ENCODE results near the gene NUMB.

The NUMB gene

DNA sequence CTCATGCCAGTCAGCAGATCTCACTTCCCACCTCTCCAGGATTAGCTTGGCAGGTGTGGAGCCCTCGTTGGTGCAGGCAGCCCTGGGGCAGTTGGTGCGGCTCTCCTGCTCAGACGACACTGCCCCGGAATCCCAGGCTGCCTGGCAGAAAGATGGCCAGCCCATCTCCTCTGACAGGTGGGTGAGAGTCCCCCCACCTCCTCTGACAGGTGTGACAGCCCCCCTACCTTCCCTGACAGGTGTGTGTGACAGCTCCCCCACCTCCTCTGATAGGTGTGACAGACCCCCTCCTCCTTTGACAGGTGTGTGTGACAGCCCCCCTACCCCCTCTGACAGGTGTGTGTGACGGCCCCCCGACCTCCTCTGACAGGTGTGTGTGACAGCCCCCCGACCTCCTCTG lies 194.7 kb downstream of the NUMB start:
- TF ChIP-seq, protein P1, sequence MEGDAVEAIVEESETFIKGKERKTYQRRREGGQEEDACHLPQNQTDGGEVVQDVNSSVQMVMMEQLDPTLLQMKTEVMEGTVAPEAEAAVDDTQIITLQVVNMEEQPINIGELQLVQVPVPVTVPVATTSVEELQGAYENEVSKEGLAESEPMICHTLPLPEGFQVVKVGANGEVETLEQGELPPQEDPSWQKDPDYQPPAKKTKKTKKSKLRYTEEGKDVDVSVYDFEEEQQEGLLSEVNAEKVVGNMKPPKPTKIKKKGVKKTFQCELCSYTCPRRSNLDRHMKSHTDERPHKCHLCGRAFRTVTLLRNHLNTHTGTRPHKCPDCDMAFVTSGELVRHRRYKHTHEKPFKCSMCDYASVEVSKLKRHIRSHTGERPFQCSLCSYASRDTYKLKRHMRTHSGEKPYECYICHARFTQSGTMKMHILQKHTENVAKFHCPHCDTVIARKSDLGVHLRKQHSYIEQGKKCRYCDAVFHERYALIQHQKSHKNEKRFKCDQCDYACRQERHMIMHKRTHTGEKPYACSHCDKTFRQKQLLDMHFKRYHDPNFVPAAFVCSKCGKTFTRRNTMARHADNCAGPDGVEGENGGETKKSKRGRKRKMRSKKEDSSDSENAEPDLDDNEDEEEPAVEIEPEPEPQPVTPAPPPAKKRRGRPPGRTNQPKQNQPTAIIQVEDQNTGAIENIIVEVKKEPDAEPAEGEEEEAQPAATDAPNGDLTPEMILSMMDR (IDR thresholded peaks at IDR 0.05; ENCODE audit: borderline replicate concordance, control extremely low read depth, extremely low read depth, insufficient read depth, missing control alignments), result no peak
- in situ Hi-C loops (cut with MboI; ENCODE audit: low sequenced_read_pairs, unreplicated experiment), result no loop called here
- DNase-seq (ENCODE audit: low spot score), result peak; percentile 25

DNA sequence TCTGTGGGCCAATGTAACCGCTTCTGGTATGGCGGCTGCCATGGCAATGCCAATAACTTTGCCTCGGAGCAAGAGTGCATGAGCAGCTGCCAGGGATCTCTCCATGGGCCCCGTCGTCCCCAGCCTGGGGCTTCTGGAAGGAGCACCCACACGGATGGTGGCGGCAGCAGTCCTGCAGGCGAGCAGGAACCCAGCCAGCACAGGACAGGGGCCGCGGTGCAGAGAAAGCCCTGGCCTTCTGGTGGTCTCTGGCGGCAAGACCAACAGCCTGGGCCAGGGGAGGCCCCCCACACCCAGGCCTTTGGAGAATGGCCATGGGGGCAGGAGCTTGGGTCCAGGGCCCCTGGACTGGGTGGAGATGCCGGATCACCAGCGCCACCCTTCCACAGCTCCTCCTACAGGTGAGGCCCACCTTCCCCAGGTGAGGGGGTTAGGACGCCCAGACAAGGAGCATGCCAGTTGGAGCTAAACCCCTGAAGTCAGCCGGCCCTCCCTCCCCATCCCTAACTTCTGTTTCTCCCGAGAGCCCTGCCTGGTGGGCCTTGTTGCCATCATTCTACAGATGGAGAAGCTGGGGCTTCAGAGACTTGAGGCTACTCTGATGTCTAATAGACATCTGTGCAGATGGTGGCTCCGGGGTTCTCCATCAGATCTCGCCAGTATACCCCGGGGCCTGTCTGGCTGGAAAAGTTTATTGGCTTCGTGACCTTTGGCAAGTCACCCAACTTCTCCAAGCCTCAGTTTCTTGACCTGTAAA lies 195.7 kb downstream of the NUMB start:
- TF ChIP-seq, protein P1 (IDR thresholded peaks at IDR 0.05; ENCODE audit: borderline replicate concordance, control extremely low read depth, extremely low read depth, insufficient read depth, missing control alignments), result no peak
- DNase-seq (ENCODE audit: low spot score), result peak; percentile 32
- in situ Hi-C loops (cut with MboI; ENCODE audit: low sequenced_read_pairs, unreplicated experiment), result no loop called here

DNA sequence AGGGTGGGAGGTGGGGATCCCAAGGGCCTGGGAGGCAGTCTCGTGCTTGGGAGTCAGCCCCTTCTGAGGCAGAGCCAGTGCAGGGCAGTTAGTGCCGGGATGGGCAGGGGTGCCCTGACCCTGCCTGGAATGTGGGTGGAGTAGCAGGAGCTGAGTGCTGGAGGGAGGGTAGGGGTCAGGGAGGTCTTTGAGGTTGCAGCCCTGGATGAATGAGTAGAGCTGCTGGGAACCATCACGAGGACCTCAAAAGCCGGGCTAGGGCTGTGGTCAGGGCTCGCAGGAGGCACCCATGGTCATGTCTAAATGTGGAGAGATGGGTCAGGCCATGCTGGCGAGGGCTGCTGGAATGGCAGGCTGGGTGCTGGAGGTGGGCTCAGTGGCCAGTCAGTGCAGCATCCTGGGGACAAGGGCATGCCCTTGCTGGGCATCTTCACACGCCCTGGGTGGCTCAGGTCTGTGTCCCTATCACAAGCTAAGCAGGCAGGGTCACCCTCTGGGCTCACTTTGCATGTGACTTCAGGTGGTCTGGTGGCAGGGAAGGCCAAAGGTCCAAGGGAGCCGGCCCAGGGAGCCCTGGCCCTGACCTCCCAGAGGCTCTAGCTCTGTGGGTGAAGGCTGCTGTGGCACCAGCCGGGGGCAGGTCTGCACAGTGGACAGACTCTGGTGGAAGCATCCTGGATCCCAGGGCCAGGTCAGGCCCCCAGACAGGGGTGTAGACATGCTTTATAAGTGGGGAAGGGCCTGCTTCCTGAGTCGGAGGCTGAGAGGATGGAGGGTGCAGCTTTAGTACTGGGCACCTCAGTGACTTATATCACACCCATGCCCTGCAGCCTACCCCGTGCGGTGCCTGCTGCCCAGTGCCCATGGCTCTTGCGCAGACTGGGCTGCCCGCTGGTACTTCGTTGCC lies 196.6 kb downstream of the NUMB start:
- in situ Hi-C loops (cut with MboI; ENCODE audit: low sequenced_read_pairs, unreplicated experiment), result no loop called here
- TF ChIP-seq, protein P1 (IDR thresholded peaks at IDR 0.05; ENCODE audit: borderline replicate concordance, control extremely low read depth, extremely low read depth, insufficient read depth, missing control alignments), result no peak
- peak; percentile 32 for DNase-seq (ENCODE audit: low spot score)

DNA sequence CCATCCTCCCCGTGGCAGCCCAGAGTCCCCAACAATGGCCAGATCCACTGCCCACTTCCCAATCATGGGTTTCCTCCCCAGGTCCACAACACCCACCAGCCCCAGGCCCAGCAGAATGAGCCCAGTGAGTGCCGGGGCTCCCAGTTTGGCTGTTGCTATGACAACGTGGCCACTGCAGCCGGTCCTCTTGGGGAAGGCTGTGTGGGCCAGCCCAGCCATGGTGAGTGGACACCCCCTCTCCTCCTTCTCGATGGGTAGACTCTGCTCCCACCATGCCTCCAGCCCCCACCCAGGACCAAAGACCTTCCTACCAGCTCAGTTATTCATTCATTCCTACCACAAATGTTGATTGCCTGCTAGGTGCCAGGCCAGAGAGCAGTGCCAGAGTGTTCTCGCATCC lies 197.3 kb downstream of the NUMB start:
- in situ Hi-C loops (cut with MboI; ENCODE audit: low sequenced_read_pairs, unreplicated experiment), result no loop called here
- TF ChIP-seq, protein P1 (IDR thresholded peaks at IDR 0.05; ENCODE audit: borderline replicate concordance, control extremely low read depth, extremely low read depth, insufficient read depth, missing control alignments), result no peak
- DNase-seq (ENCODE audit: low spot score), result no peak

DNA sequence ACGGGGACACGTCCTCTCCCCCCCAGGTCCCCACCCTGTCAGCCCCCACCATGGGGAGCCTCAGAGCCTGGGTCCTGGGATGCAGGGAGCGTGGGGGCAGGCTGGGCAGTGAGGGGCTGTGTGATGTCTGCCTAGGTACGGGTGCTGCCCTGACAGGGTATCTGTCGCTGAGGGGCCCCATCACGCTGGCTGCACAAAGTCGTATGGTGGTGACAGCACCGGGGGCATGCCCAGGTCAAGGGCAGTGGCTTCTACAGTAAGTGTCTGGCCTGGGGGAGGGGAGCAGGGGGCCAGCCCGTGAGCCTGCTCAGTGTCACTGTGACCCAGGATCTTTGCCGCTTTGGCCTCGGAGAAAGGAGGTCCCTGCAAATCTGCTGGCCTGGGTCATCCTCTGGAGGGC lies 197.8 kb downstream of the NUMB start:
- TF ChIP-seq, protein P1 (IDR thresholded peaks at IDR 0.05; ENCODE audit: borderline replicate concordance, control extremely low read depth, extremely low read depth, insufficient read depth, missing control alignments), result no peak
- no peak for DNase-seq (ENCODE audit: low spot score)
- in situ Hi-C loops (cut with MboI; ENCODE audit: low sequenced_read_pairs, unreplicated experiment), result no loop called here

DNA sequence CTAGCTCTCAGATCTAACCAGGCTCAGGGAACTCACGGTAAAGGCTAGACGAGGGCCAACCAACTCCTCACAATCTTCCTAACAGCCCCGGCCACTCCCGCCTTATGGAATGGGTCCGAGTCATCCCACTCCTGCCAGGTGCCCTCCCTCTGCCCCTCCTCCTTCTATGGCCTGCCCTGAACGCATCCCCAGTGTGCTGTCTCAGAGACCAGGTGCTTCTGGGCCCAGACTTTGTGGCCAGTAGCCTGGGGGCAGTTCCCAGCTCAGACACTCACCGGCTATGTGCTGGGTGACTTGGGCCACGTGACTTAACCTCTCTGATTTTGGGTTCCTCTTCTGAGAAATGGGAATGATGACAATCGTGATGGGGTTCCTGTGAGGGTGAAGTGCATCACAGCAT lies 198.5 kb downstream of the NUMB start:
- TF ChIP-seq, protein P1 (IDR thresholded peaks at IDR 0.05; ENCODE audit: borderline replicate concordance, control extremely low read depth, extremely low read depth, insufficient read depth, missing control alignments), result no peak
- DNase-seq (ENCODE audit: low spot score), result no peak
- in situ Hi-C loops (cut with MboI; ENCODE audit: low sequenced_read_pairs, unreplicated experiment), result no loop called here
